Ammon's horn (tissue), 1 donor: ENCODE results near the gene DYNLT5.
"Not testable (repeated sequence)": the region's sequence is repeated elsewhere in the genome, so short reads cannot be mapped to it uniquely, and the experiment has no call there.

Experiments used
- DNase-seq: peaks from one replicate; pipeline ENCODE4 v3.0.0-alpha.2; 2016; ENCODE audit warnings: low spot score

The DYNLT5 gene

GRCh38 chr1:66788231-66788939 lies 36.1 kb downstream of the DYNLT5 start:
- DNase-seq: no peak

GRCh38 chr1:66791621-66792610 lies 39.7 kb downstream of the DYNLT5 start:
- DNase-seq: no peak

GRCh38 chr1:66795839-66796238 lies 43.6 kb downstream of the DYNLT5 start:
- not testable (repeated sequence) for DNase-seq

GRCh38 chr1:66809245-66809644 lies 57.0 kb downstream of the DYNLT5 start:
- no peak for DNase-seq

GRCh38 chr1:66809736-66810326 lies 57.6 kb downstream of the DYNLT5 start:
- no peak for DNase-seq

GRCh38 chr1:66824771-66825170 lies 72.5 kb downstream of the DYNLT5 start:
- DNase-seq: no peak
